B cell (primary cell): ENCODE data around the gene EDC3. TPM values are rescaled to one million over a fixed set of nuclear protein-coding genes. Genes with fewer than 3 reads are reported as not detected.

ENCODE experiments used
- ATAC-seq: fragments of 200-7000 bp; cut with Tn5 transposase; one replicate; pipeline ENCODE4 v1.10.0; 2021; ENCODE audit warnings: low read depth, mild to moderate bottlenecking, moderate number of reproducible peaks, moderate library complexity
- CTCF ChIA-PET: fragments of 350-600 bp; sonication (Branson Sonifier 250); formaldehyde crosslinking; loops from one replicate; lab custom pipeline; 2021; ENCODE audit warnings: antibody characterized with exemption, inconsistent platforms; lab: Charles Lee
- POLR2A ChIA-PET: fragments of 350-600 bp; sonication (Branson Sonifier 250); formaldehyde crosslinking; loops from one replicate; lab custom pipeline; 2021; ENCODE audit warnings: antibody characterized with exemption; lab: Charles Lee
- DNase-seq: peaks from one replicate; pipeline ENCODE4 v3.0.0; 2013
- H2AFZ ChIP-seq: 2 replicates; pipeline ENCODE4 v1.6.1; 2012; ENCODE audit warnings: mild to moderate bottlenecking, low read depth, low read length; ENCODE audit not compliant: insufficient read depth, poor library complexity, severe bottlenecking
- H3K27ac ChIP-seq, 2 donors: 1 replicate in 1 of 2; 2 replicates in 1 of 2; pipeline ENCODE4 v1.5.1; 2012 to 2013; ENCODE audit warnings: low read length in 2 of 2, mild to moderate bottlenecking in 2 of 2, moderate library complexity in 1 of 2
- H3K27me3 ChIP-seq, 4 experiments: fragments of 200-600 bp in 1 of 4; sonication (generic) in 1 of 4; replicated peaks in 1 of 4; 1 replicate in 2 of 4; 2 replicates in 2 of 4; pipeline versions ENCODE4 v1.6.1 to v1.7.0; 2013 to 2016; ENCODE audit warnings: low read length in 3 of 4, mild to moderate bottlenecking in 2 of 4, mixed read lengths in 1 of 4, moderate library complexity in 1 of 4; ENCODE audit not compliant: insufficient read depth in 4 of 4, control insufficient read depth in 3 of 4; ENCODE audit errors: control extremely low read depth in 1 of 4
- H3K36me3 ChIP-seq, 2 experiments: replicated peaks in 1 of 2; 1 replicate in 1 of 2; 2 replicates in 1 of 2; pipeline versions ENCODE4 v1.6.1 to v1.7.1; 2013; ENCODE audit warnings: low read length in 1 of 2; ENCODE audit not compliant: insufficient read depth in 2 of 2, control insufficient read depth in 1 of 2; ENCODE audit errors: control extremely low read depth in 1 of 2, extremely low read depth in 1 of 2
- H3K4me1 ChIP-seq, 2 donors: fragments of 200-600 bp in 1 of 2; sonication (generic) in 1 of 2; 1 replicate in 1 of 2; 2 replicates in 1 of 2; pipeline versions ENCODE4 v1.5.1 to v1.6.1; 2013 to 2017; ENCODE audit warnings: low read length in 2 of 2; ENCODE audit not compliant: control insufficient read depth in 2 of 2, insufficient read depth in 2 of 2
- H3K4me2 ChIP-seq: replicated peaks from 2 replicates; pipeline ENCODE3; 2012; ENCODE audit warnings: mild to moderate bottlenecking, low read depth, low read length; ENCODE audit not compliant: poor library complexity, severe bottlenecking
- H3K4me3 ChIP-seq, 5 experiments: fragments of 200-600 bp in 1 of 5; sonication (generic) in 1 of 5; 1 replicate in 3 of 5; 2 replicates in 2 of 5; pipeline versions ENCODE4 v1.5.1 to v1.7.0; 2011 to 2016; ENCODE audit warnings: low read length in 4 of 5, mild to moderate bottlenecking in 4 of 5, low read depth in 2 of 5, control low read depth in 1 of 5, moderate library complexity in 1 of 5; ENCODE audit not compliant: insufficient read depth in 1 of 5; ENCODE audit errors: control extremely low read depth in 1 of 5, extremely low read depth in 1 of 5
- H3K79me2 ChIP-seq: fragments of 200-600 bp; sonication (generic); one replicate; pipeline ENCODE4 v1.6.0; 2016; ENCODE audit warnings: low read length; ENCODE audit not compliant: control insufficient read depth, insufficient read depth
- H3K9ac ChIP-seq: fragments of 200-600 bp; sonication (generic); 2 replicates; pipeline ENCODE4 v1.6.1; 2017; ENCODE audit warnings: mild to moderate bottlenecking, low read length, moderate library complexity
- H3K9me3 ChIP-seq, 3 donors: one replicate each; pipeline versions ENCODE4 v1.6.1 to v1.7.1; 2013; ENCODE audit warnings: low read length in 2 of 3; ENCODE audit not compliant: control insufficient read depth in 2 of 3, insufficient read depth in 1 of 3; ENCODE audit errors: control extremely low read depth in 1 of 3
- H4K20me1 ChIP-seq: 2 replicates; pipeline ENCODE4 v1.6.0; 2012; ENCODE audit warnings: mild to moderate bottlenecking, low read length; ENCODE audit not compliant: insufficient read depth, control insufficient read depth, poor library complexity, severe bottlenecking
- H3K27ac Mint-ChIP-seq: one replicate; pipeline ENCODE4 v1.8.0; 2021; ENCODE audit warnings: mixed read lengths
- H3K27me3 Mint-ChIP-seq: one replicate; pipeline ENCODE4 v1.8.0; 2021; ENCODE audit warnings: mixed read lengths
- H3K4me1 Mint-ChIP-seq: one replicate; pipeline ENCODE4 v1.8.0; 2021; ENCODE audit warnings: mixed read lengths
- H3K4me3 Mint-ChIP-seq: one replicate; pipeline ENCODE4 v1.8.0; 2021; ENCODE audit warnings: mixed read lengths
- H3K9me3 Mint-ChIP-seq: one replicate; pipeline ENCODE4 v1.8.0; 2022; ENCODE audit warnings: mixed read lengths; ENCODE audit not compliant: insufficient read depth
- EZH2 ChIP-seq: IDR thresholded peaks from 2 replicates; pipeline ENCODE4 v1.6.1; 2012; ENCODE audit warnings: borderline replicate concordance, low read depth, mild to moderate bottlenecking, moderate library complexity, low read length; ENCODE audit not compliant: insufficient read depth, poor library complexity, severe bottlenecking
- WGBS: methylation state at CpG from one replicate; pipeline ENCODE4 v1.1.5; 2013; ENCODE audit warnings: missing lambda C conversion rate; ENCODE audit not compliant: insufficient coverage; 5-methylcytosine and 5-hydroxymethylcytosine counted together
- intact Hi-C: fragments of 100-400 bp; cut with micrococcal nuclease; formaldehyde crosslinking; loops from one replicate; pipeline ENCODE4 v1.10.0; 2022
- polyA plus RNA-seq: library from polyadenylated mRNA; depleted of rRNA; stranded (reverse); fragments of >200 nt; gene quantifications from 2 replicates; pipeline ENCODE4 v1.2.3, GENCODE V29; 2012
- total RNA-seq, 2 donors: library from RNA; stranded (reverse); fragments of 120-200 nt in 1 of 2; gene quantifications; 1 replicate in 1 of 2; 2 replicates in 1 of 2; pipeline versions ENCODE4 v1.2.3 to v1.2.4, GENCODE V29; 2013 to 2022
- TF ChIP-seq, protein P1 (sequence below): fragments of 200-600 bp; IDR thresholded peaks from one replicate; pipeline ENCODE4 v1.8.0; 2022; ENCODE audit warnings: antibody characterized with exemption, mild to moderate bottlenecking

EDC3 gene
- total and polyA plus RNA-seq, 2 donors (not counting 1 experiment from before 2014, with no cell fraction given): 16.9 to 55.4 TPM

DNA sequence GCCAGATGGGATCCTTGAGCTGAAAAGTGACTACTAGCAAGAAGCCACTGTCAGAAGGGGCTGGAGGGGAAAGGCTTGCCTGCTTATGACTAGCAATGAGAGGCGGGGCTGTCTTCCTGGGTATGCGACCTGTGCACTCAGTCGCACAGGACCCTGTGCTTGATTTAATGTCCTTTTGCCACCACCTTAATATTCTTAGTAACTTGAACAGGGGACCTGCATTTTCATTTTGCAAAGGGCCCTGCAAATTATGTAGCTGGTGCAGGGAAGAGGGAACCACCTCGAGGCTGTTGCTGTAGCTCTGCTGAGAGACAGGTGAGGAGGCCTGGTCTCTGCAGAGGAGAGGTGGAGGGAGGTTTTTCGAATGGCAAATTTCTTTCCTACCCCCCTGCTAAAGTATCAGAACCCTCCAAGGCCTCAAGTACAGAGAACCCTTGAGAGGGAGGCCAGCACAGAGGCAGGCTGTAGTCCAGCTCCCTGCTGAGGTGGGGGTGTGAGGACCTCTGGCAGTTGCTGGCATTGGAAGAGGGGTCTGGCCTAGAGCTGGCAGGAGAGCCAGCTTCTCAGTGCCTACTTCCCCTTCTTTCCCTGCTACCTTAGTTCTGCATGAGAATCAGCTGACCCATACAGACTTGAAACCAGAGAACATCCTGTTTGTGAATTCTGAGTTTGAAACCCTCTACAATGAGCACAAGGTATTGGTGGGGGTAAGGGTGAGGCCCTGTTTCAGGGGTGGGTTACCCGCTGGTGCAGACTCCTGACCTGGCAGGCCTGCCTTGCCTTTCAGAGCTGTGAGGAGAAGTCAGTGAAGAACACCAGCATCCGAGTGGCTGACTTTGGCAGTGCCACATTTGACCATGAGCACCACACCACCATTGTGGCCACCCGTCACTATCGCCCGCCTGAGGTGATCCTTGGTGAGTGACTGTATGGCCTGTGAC is 68.8 kb downstream of the EDC3 start:
- H3K27me3 ChIP-seq: no peaks in the 10 kb centered on the region
- peak overlapping the region; percentile 61 to 77 for H3K27ac ChIP-seq
- Mint-ChIP-seq H3K27ac (peak overlapping the region; percentile 96), H3K27me3 (no peaks in the 10 kb centered on the region), H3K4me3 (peak overlapping the region; percentile 77), H3K4me1 (peaks cover 63% of the 10 kb centered on the region), H3K9me3 (no peaks in the 10 kb centered on the region)
- H3K9me3 ChIP-seq: no peaks in the 10 kb centered on the region
- peak; percentile 79 for DNase-seq
- H2AFZ ChIP-seq: no peak overlapping the region
- peaks cover 50 to 75% of the 10 kb centered on the region in 2 donors for H3K4me1 ChIP-seq
- ChIA-PET CTCF (interaction anchor here (0.7 to 23.4 kb wide), 9 partner anchors 6 to 324 kb away, joined by 3 to 596 read pairs (median 5); partner anchors contain the start of genes CLK3 and CSK), POLR2A (interaction anchor here (0.5 to 1.8 kb wide), 4 partner anchors 9 to 859 kb away, joined by 3 to 5 read pairs (median 4); partner anchors contain the start of genes CLK3 and SIN3A)
- peaks cover 81% of the 10 kb centered on the region for H4K20me1 ChIP-seq
- H3K79me2 ChIP-seq: peaks cover 34% of the 10 kb centered on the region
- ATAC-seq: peak; percentile 64
- no peak overlapping the region for H3K9ac ChIP-seq
- intact Hi-C loops: no loop called here
- peak overlapping the region; percentile 61 for H3K4me2 ChIP-seq
- H3K4me3 ChIP-seq: no peak overlapping the region
- TF ChIP-seq EZH2: no peak
- TF ChIP-seq, protein P1, sequence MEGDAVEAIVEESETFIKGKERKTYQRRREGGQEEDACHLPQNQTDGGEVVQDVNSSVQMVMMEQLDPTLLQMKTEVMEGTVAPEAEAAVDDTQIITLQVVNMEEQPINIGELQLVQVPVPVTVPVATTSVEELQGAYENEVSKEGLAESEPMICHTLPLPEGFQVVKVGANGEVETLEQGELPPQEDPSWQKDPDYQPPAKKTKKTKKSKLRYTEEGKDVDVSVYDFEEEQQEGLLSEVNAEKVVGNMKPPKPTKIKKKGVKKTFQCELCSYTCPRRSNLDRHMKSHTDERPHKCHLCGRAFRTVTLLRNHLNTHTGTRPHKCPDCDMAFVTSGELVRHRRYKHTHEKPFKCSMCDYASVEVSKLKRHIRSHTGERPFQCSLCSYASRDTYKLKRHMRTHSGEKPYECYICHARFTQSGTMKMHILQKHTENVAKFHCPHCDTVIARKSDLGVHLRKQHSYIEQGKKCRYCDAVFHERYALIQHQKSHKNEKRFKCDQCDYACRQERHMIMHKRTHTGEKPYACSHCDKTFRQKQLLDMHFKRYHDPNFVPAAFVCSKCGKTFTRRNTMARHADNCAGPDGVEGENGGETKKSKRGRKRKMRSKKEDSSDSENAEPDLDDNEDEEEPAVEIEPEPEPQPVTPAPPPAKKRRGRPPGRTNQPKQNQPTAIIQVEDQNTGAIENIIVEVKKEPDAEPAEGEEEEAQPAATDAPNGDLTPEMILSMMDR: no peak
- H3K36me3 ChIP-seq: peaks cover 1 to 90% of the 10 kb centered on the region in 2 experiments
- 64% methylated on average over 4 of the region's 10 CpGs for whole genome bisulfite sequencing
